K562 (cell line): Measurements from ENCODE around the gene PPP2R3B.

Source experiments
- ESRRA ChIP-seq: fragments of 450-650 bp; IDR thresholded peaks from 2 replicates; pipeline ENCODE4 v1.6.1; 2014; ENCODE audit warnings: low read depth, mild to moderate bottlenecking, moderate library complexity, borderline replicate concordance
- RAD21 ChIP-seq, 2 experiments: fragments of 250-450 bp in 1 of 2; fragments of 450-650 bp in 1 of 2; sonication (Bioruptor Pico) in 1 of 2; formaldehyde crosslinking in 1 of 2; IDR thresholded peaks in 1 of 2; conservative IDR thresholded peaks in 1 of 2; 2 replicates each; pipeline versions ENCODE4 v1.4.0 to v1.8.0; 2020 to 2022; ENCODE audit warnings: mild to moderate bottlenecking in 2 of 2, moderate library complexity in 1 of 2
- ZBTB43 ChIP-seq: sonication (generic); formaldehyde crosslinking; IDR thresholded peaks from 2 replicates; pipeline ENCODE4 v1.8.0; 2023; ENCODE audit warnings: mild to moderate bottlenecking, missing genetic modification reagents
- ZFX ChIP-seq: sonication (generic); formaldehyde crosslinking; IDR thresholded peaks from 2 replicates; pipeline ENCODE4 v1.8.0; 2022; ENCODE audit warnings: mild to moderate bottlenecking, missing genetic modification reagents, moderate library complexity
- ZNF282 ChIP-seq: sonication (generic); formaldehyde crosslinking; IDR thresholded peaks from 2 replicates; pipeline ENCODE4 v1.8.1; 2023; ENCODE audit warnings: missing genetic modification reagents

- TF ChIP-seq ZNF282 (CRISPR knock-in tag) (no peak), ZFX (CRISPR knock-in tag) (no peak), RAD21 (CRISPR knock-in tag; conservative IDR thresholded peaks at IDR 0.05 in 1 of 2, IDR thresholded peaks at IDR 0.05 in 1 of 2) (no peak), ZBTB43 (CRISPR knock-in tag) (no peak), ESRRA (no peak)
Observed at GRCh38 chrX:317424-318067, 69.2 kb downstream of the PPP2R3B start.
